Right kidney (tissue), 1 donor: ENCODE data around the gene MAN1C1.

Experiments
- DNase-seq: peaks from one replicate; pipeline ENCODE4 v3.0.0-alpha.2; 2016

The MAN1C1 gene

DNA sequence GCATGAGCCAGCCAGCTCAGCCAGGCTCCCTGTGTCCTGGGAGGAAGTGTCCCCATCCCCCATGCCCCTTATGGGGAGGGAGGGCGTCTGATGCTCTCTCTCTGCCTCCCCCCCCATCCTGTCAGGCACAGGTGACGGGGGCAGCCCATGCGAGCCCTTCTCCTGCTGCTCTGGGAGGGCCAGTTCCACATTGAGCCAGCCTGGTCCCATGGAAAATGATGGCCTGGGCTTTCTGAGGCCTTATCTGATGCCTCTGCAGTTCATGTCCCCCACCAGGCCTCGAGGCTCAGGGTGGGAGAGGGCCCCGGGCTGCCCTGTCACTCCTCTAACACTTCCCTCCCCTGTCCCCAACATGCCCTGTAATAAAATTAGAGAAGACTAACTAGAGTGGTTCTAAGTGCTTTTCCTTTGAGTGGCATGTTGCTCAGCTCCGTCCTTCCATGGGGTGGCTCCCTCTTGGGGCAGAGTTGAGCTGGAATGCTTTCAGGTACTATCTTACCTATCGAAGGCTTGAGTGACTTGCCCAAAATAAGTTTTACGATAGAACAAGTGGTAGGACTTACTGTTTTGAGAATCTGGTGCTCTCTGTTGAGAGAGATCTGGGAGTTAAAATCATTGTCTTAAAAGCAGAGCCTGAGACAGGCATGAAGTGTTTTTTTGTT lies 201.4 kb downstream of the MAN1C1 start:
- no peak for DNase-seq

DNA sequence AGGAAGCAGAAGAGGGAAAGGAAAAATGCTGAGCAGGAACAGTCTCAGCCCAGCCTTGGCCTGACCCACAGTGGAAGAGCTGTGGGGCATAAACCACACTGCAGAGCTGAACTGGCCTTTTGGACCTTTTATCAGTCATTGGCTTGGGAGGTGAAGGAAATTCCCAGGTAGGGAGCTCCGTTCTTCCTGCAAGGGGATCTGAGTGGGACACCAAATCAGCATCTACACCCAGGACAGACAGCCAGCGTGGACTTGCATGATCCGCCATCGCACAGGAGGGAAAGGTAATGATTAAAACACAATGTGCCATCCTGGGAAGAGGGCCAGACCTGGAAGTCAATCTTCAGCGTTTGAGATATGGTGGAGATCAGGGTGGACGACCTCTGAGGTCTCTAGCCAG lies 202.0 kb downstream of the MAN1C1 start:
- no peak for DNase-seq

DNA sequence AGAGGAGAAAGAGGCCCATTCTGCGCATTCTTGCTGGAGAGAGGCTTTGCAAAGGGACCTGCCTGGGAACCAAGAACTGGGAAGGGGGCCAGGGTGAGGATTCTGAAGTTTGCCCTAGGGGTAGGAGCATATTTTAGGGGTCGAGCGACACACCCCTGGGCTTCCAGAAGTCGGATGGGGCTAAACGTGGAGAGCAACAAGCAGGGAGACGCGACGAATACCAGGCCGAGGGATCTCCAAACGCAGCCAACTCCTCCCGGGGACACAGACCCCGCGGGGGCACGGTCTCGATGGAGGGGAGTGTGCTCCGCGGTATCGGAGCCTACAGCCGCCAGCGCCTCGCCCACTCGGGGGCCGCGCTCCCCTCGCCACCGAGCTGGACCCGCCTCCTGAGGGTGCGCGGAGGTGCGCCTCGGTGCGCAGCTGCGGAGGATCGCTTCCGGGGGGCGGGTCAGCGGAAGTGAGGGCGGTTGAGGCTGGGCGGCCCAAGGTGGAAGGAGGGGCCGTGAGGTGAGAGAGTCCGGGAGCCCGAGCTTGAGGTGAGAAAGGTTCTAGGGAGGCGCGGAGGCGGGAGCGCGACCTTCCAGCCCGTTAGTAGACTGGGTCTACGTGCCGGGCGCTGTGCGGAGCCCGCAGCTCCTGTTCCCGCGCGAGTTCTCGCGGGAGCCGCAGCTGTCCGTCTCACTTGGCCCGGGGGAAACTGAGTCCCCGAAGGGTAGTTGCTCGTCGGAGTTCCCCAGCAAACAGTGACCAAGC lies 203.1 kb downstream of the MAN1C1 start, which contains the start of gene MTFR1L:
Gene MTFR1L (plus strand): TSS at position 464 of the 756 bp plus-strand sequence. CDS start 3,151 bp downstream, outside the sequence.
- DNase-seq: peak; percentile 96

DNA sequence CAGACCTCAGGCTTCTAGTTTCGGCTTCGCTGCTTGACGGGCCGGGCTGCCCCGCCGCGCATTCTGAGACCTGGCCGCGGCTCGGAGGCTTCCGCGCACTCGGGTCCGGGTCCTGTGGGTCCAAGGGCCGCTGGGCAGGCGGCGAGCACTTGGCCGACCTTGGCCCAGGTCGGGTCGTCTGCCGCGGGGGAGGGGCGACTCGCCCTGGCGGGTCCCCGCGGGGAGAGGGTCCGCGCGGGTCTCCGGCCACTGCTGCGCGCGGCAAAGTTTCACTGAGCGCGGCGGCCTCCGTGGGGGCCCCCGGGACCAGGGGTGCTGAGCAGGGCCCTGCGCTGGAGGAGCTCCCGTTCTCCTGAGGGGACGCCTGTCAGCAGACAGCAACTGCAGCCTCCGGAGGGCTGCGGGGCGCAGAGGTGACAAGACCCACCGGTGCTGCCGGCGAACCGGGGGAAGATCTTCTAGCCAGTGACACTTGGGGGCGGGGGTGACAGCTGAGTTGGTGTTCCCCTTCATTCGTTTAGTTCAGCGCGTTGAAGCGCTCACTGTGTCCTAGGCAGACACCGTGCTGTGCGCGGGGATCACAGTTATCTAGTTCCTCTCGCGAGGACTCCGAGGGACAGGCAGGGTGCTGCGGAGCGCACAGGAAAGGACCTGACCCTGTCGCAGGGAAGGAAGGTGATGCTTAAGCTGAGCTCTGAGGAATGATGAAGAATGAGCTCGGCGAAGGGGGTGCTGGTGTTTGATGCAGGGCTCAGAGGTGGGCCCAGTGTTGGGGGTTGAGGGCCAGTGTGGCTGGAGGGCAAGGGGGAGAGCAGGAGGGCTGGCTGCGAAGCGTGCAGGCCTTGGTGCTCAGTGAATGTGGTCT lies 203.9 kb downstream of the MAN1C1 start:
- DNase-seq: no peak

DNA sequence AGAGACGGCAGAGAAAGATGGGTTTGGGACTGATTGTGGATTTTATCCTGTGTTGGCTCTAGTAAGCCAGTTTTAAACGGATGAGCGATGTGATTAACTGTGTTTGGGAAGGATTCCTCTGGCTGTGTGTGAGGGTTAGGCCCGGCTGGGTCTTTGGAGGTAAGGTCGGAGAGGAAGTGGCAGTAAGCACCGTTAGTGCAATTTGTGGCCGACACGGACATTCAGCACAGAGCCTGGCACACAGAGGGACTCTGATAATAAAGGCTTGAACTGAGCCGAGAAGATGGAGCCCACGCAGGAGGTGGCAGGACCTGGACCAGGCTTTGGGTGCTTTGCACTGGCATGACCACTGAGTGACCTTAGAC lies 204.5 kb downstream of the MAN1C1 start:
- no peak for DNase-seq

DNA sequence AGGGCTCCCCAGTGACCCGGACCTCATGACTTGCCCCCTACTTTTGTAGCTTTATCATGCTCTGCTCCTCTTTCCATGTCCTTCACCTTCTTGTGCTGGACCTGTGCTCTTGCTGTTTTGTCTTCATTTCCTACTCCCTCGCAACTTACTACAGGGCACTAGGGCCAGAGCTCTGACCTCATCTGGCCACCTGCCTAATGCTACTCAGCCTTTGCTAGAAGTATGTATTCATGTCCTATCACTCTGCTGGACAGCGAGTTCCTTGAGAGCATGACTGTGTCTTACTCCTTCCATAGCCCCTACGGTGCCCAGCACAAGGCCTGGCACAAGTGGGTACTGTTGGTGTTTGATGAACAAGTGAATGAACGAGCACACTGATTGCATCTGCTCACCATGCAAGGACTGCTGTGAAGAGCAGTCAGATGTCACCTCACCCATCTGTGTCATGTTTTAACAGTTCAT lies 205.1 kb downstream of the MAN1C1 start:
- DNase-seq: no peak

DNA sequence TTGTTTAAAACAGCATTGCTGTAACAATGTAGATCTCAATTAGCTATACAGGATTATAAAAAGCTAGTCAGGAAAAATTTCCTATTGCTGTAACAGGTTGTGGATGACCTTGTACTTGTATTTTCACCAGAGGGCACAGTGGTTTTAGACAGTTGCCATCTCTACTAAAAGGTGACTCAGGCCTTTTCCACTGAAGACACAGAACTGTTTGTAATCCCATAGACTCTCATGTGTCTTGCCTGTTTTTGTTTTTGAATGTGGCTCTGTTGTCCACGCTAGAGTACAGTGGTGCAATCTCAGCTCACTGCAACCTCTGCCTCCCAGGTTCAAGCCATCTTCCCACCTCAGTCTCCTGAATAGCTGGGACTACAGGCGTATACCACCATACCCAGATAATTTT lies 209.0 kb downstream of the MAN1C1 start:
- no peak for DNase-seq

DNA sequence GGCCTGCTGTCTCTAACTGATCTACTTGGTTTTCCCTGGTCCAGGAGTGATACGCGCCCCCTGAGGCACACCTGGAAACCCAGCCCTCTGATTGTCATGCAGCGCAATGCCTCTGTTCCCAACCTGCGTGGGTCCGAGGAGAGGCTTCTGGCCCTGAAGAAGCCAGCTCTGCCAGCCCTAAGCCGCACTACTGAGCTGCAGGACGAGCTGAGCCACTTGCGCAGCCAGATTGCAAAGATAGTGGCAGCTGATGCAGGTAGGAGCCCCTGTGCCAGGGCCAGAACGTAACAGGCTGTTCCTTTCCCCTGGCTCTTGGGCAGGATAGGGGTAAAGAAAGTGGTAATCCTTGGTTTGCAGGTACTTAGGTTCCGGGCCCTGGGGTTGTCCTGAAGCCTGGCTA lies 210.0 kb downstream of the MAN1C1 start:
- no peak for DNase-seq

DNA sequence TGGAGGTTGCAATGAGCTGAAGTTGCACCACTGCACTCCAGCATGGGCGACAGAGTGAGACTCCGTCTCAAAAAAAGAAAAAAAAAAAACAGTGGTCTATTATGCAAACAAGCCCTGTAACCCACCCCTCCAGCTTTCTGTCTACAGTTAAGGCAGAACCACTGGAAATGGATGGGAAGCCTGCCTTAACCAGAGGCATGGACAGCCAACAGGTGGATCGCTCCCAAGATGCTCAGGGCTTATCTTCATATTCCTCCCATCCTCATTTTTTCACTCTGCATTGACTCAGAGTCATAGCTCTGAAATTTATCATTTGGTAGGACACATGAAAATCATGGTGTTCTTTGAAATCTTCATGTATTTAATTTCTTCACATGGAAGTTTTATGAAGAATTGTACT lies 211.9 kb downstream of the MAN1C1 start:
- DNase-seq: no peak

DNA sequence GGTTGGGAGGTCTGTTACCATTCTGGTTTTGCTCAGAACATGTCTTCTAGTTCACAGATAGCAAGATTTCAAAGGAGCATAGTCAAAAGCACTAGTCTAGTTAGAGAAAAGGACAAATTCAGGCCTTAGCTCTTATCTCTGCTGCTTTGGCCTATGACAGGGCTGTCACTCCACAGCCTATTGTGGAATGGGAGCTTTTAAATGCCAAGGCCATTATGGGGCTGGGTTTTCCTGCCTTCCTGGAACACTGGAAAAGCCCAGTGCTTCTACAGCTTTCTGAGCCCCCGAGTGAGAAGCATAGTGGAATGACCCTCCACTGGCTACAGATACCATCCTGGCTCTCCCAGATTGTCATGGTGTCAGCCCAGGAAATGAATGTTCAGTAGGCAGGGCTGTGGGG lies 212.5 kb downstream of the MAN1C1 start:
- no peak for DNase-seq

DNA sequence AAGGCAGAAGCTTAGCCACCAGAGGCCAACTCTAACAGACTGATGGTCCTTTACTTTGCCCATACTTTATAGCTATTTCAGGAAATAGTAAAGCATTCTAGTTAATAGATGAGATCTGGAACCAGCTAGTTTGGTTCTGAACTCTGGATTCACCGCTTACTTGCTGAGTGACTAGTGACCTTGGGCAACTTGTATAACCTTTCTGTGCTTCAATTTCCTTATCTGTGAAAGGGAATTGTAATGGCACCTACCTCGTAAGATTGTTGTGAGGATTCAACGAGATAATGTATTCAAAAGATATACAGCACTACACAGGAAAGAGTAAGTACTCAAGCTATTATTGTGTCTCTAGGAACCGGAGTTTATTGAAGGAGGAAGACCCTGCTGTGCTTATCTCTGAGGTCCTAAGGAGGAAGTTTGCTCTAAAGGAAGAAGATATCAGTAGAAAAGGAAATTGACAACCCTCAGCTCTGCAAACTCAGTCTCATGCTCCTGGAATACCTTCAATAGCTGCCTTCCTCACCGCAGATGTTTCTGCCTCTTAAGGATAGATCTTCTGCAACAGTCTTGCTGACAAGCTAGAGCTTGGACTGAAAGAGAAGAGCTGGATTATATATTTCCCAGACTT lies 215.1 kb downstream of the MAN1C1 start:
- no peak for DNase-seq

DNA sequence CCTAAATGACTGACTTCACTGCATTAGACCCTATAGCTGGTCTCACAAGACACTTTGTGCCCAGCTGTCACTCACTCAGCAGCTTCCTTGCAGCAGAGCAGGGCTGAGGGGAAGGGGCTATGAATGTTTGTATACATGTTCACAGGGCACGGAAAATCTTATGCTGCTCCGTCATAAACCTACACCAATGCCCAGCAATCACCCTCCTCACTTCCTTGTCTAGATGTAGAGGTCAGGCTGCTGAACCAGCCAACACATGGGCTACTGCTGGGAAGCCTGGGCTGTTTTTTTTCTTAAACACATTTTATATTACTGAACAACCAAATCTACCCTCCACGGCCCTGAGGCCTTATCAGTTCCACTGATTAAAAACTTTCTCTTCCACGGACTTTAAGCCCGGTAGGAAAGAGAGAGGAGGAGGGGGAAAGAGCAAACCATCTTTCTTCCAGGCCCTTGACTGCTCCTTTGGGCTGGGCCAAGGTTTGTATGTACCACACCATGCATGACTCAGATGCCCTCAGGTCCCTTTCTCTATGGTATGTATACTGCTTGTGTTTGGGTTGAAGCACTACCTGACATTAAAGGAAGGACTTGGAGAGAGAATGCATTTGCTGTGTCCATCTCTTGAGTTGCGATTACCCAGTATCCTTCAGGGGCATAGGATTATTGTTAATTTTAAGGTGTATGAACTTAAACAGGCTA lies 215.9 kb downstream of the MAN1C1 start:
- no peak for DNase-seq

DNA sequence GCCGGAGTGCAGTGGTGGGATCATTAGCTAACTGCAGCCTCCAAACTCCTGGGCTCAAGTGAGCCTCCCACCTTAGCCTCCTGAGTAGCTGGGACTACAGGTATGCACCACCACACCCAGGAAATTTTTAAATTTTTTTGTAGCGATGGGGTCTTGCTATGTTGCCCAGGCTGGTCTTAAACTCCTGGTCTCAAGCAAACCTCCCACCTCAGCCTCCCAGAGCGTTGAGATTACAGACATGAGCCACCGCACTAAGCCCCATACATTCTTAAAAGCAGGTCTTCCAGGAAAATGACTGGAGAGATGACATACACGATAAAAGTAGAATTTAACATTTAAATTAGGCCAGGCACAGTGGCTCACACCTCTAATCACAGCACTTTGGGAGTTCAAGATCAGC lies 216.6 kb downstream of the MAN1C1 start:
- no peak for DNase-seq
